ENCODE results near the gene IL31. TPM values are rescaled to one million over a fixed set of nuclear protein-coding genes. Genes with fewer than 3 reads are reported as not detected.

Gene IL31
- polyA plus RNA-seq, 2 of the 4 experiments (the other 2 are of a cell fraction), result not detected

DNA sequence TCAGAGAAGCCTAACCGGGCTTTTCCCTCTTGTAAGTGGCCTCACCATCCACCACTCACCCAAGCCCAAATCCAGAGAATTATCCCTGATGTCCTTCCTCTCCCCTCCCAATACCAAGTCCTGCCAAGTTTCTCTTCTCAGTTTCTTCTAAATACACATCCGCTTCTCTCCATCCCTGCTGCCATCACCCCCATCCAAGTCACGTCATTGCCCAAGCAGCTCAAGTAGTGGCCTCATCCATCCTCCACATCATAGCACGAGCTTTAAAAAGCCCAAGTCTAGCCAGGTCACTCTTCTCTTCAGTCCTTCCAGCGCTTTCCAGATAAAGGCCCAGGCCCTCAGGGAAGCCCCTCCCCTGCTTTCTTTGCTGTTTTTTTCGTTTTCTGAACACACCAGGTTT lies 25.4 kb downstream of the IL31 start (continued):
- TF ChIP-seq, protein P1, sequence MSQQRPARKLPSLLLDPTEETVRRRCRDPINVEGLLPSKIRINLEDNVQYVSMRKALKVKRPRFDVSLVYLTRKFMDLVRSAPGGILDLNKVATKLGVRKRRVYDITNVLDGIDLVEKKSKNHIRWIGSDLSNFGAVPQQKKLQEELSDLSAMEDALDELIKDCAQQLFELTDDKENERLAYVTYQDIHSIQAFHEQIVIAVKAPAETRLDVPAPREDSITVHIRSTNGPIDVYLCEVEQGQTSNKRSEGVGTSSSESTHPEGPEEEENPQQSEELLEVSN (IDR thresholded peaks at IDR 0.05; ENCODE audit: borderline replicate concordance, low read depth), result no peak
- TF ChIP-seq SMC3 (IDR thresholded peaks at IDR 0.05), result no peak

DNA sequence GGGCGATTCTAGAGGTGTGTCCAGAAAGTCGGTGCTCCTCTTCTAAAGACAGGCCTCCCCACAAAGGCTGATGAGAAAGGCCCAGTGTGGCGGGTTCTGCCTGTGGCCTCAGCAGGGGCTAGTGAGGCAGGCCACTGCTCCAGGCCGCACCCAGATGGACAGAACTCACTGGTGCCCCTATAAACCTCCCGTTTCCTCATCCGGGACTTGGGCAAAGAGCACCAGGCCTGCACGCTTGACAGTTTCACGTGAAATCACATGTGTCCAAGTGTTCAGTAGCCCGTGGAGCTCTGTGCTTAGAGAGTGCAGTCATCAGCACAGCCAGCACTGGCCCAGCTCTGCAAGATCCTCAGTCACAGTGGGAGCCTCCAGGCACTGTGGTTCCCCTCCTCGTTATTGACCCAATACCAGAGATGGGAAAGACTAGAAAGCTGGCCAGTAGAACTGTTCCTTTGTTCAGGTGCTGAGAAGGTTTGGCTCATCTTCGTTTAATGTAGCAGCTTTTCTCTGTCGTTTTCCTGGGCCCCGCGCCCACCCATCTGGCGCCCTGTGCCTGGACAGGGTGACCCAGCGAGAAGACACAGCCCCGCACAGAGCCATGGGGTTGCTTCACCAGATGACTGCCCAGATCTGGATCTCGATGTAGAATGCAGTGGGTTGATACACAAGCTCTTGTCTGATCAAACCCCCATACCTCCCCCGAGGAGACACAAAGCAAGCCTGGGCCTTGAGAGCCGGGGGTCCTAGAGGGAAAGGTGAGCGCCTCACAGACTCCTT lies 26.3 kb downstream of the IL31 start:
- no peak overlapping the region for H3K4me2 ChIP-seq
- peak in 1 of 2 experiments; percentile 17; a peak in 3 of 6 replicates for ATAC-seq
- POLR2A ChIA-PET, result no interaction called here

DNA sequence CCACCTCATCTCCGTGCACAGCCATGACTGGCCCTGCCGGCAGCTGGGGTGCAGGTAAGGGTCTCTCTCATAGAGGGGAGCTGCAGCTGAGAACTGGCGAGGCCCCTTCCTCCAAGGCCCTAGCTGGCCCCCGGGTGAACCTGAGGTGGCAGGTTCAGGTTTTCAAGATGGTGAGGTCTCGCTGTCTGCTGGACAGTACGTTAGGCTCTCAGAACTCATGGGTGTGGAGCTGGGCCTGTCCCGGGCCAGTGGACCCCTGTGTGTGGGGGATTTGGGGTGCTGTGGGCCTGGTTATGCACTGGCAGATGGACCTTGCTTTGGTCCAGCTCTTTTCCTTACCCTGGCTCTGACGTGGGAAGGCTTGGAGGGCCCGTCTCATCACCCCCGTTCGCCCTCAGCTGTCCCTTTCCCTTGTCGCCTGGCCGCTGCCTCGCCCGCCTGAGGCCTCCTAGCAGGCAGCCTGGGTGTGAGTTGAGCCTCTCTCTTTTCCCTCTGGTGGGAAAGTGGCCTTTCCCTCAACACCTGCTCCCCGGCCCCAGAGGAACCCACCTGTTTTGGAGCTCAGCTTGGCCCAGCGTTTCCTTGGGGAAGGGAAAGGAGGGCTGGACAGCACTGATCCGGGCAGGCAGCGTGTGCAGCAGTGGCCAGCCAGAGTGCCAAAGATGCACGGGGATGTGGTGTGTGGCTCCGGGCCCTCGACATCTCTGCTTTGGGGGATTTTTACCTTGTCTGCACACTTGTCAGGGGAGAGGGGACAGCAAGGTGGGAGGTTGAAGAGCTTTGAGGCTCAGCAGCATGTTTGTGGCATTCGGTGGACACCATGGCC lies 28.3 kb downstream of the IL31 start:
- ChIA-PET POLR2A (no interaction called here), CTCF (interaction anchor here (0.6 to 2.6 kb wide), 8 partner anchors 15 to 109 kb away, joined by 3 to 14 read pairs (median 4); no protein-coding TSS in a partner anchor)
- H3K27ac ChIP-seq, result no peak overlapping the region
- FAIRE-seq, result no peak
- no peak overlapping the region for H3K4me3 ChIP-seq
- no peaks in the 10 kb centered on the region for H3K9me3 ChIP-seq
- no peak overlapping the region for H3K4me2 ChIP-seq
- WGBS (ENCODE audit: missing lambda C conversion rate), result 95% methylated on average over 23 of the region's 23 CpGs
- TF ChIP-seq MYC (IDR thresholded peaks at IDR 0.05; ENCODE audit: borderline replicate concordance, low read length) (no peak), RARB (CRISPR knock-in tag; IDR thresholded peaks at IDR 0.05) (no peak)
- no peak for DNase-seq (ENCODE audit: low read depth in 1 of 2, low spot score in 1 of 2)
- H3K4me1 ChIP-seq, result no peaks in the 10 kb centered on the region
- no peak; a peak in 1 of 6 replicates for ATAC-seq

More for the DNA sequence above, 26.3 kb downstream of the IL31 start:
- WGBS (ENCODE audit: missing lambda C conversion rate), result 85% methylated on average over 21 of the region's 21 CpGs
- Histone ChIP-seq H3K27ac (no peak overlapping the region), H3K4me1 (no peaks in the 10 kb centered on the region), H3K9me3 (no peaks in the 10 kb centered on the region), H3K4me3 (no peak overlapping the region)
- CTCF ChIA-PET, result interaction anchor here (0.9 to 1.6 kb wide), 4 partner anchors 11 to 93 kb away, joined by 3 to 4 read pairs (median 4); no protein-coding TSS in a partner anchor
- no peak for FAIRE-seq
- no peak for DNase-seq (ENCODE audit: low read depth in 1 of 2, low spot score in 1 of 2)
- TF ChIP-seq EP300 (IDR thresholded peaks at IDR 0.05) (no peak), RAD21 (conservative IDR thresholded peaks at IDR 0.05 in 1 of 2, IDR thresholded peaks at IDR 0.05 in 1 of 2) (no peak), CHD2 (IDR thresholded peaks at IDR 0.05; ENCODE audit: low read length, partially characterized antibody) (no peak), POLR2A (IDR thresholded peaks at IDR 0.05; ENCODE audit: low read length) (no peak), MAFK (IDR thresholded peaks at IDR 0.05; ENCODE audit: partially characterized antibody) (no peak), TP53 (CRISPR knock-in tag; IDR thresholded peaks at IDR 0.05) (no peak), RNF2 (IDR thresholded peaks at IDR 0.05; ENCODE audit: borderline replicate concordance, low read depth) (no peak)
- TF ChIP-seq, protein P1 (IDR thresholded peaks at IDR 0.05; ENCODE audit: borderline replicate concordance, low read depth), result no peak
- TF ChIP-seq, protein P2, sequence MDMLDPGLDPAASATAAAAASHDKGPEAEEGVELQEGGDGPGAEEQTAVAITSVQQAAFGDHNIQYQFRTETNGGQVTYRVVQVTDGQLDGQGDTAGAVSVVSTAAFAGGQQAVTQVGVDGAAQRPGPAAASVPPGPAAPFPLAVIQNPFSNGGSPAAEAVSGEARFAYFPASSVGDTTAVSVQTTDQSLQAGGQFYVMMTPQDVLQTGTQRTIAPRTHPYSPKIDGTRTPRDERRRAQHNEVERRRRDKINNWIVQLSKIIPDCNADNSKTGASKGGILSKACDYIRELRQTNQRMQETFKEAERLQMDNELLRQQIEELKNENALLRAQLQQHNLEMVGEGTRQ (IDR thresholded peaks at IDR 0.05), result no peak

DNA sequence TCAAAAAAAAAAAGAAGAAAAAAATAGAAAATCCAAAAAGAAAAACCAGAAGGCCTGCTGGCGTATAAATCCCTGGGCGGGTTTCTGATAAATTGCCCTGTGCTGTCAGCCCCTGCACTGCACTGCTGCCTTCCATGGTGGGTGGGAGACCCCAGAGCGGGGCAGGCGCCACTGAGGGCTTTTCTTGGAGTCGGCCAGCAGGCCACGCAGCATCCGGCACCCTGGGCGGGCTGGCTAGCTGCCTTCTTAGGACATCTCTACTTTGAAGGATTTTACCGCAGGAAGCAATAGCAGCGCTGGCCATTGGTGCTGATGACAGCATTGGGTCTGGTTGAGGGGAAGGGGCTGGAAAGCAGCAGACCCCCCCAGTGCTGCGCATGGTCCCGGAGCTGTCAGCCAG lies 29.1 kb downstream of the IL31 start:
- no peak for TF ChIP-seq EHMT2 (IDR thresholded peaks at IDR 0.05; ENCODE audit: low read depth)
- ATAC-seq (no peak), FAIRE-seq (no peak), DNase-seq (ENCODE audit: low read depth in 1 of 2, low spot score in 1 of 2) (no peak)
- Histone ChIP-seq H3K27ac (no peak overlapping the region), H3K4me3 (no peak overlapping the region), H3K4me1 (no peaks in the 10 kb centered on the region), H3K9me3 (no peaks in the 10 kb centered on the region), H3K4me2 (no peak overlapping the region)
- WGBS (ENCODE audit: missing lambda C conversion rate), result 96% methylated on average over 12 of the region's 12 CpGs
- ChIA-PET POLR2A (no interaction called here), CTCF (interaction anchor here (0.6 to 2.6 kb wide), 7 partner anchors 14 to 109 kb away, joined by 3 to 14 read pairs (median 4); no protein-coding TSS in a partner anchor)
